GM13977 (cell line): ENCODE measurements around the gene FAM135A.
"Not testable (repeated sequence)": the region's sequence is repeated elsewhere in the genome, so short reads cannot be mapped to it uniquely, and the experiment has no call there.

Source experiments
- DNase-seq: peaks from one replicate; pipeline ENCODE4 v3.0.0; 2012; ENCODE audit warnings: low spot score
- in situ Hi-C: fragments of 300-500 bp; cut with MboI; formaldehyde crosslinking; loops from one replicate; pipeline ENCODE4 v1.12.0; 2022; ENCODE audit warnings: low sequenced_read_pairs, low pct_unique_long_range_greater_than_20kb, mixed read lengths, inconsistent platforms; ENCODE audit not compliant: unreplicated experiment
- TF ChIP-seq, protein P1 (sequence below): IDR thresholded peaks from 2 replicates; pipeline ENCODE4 v1.5.1; 2012; ENCODE audit warnings: mild to moderate bottlenecking, control low read depth; ENCODE audit not compliant: insufficient read depth; ENCODE audit errors: extremely low read depth, missing control alignments

The FAM135A gene

DNA sequence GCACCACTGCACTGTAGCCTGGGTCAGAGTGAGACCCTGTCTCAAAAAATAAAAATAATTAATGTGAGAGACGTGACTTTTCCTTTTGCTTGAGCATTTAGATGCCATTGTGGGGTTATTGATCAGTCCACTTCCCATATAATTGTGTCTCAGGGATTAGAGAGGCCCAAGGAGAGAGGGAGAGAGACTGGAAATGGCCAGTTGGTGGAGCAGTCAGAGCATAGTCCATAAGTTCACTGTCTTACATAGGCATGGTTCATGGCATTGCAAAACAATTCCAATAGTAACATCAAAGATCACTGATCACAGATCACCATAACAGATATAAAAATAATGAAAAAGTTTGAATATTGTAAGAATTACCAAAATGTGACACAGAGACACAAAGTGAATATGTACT, 138.3 kb downstream of the FAM135A start:
- TF ChIP-seq, protein P1, sequence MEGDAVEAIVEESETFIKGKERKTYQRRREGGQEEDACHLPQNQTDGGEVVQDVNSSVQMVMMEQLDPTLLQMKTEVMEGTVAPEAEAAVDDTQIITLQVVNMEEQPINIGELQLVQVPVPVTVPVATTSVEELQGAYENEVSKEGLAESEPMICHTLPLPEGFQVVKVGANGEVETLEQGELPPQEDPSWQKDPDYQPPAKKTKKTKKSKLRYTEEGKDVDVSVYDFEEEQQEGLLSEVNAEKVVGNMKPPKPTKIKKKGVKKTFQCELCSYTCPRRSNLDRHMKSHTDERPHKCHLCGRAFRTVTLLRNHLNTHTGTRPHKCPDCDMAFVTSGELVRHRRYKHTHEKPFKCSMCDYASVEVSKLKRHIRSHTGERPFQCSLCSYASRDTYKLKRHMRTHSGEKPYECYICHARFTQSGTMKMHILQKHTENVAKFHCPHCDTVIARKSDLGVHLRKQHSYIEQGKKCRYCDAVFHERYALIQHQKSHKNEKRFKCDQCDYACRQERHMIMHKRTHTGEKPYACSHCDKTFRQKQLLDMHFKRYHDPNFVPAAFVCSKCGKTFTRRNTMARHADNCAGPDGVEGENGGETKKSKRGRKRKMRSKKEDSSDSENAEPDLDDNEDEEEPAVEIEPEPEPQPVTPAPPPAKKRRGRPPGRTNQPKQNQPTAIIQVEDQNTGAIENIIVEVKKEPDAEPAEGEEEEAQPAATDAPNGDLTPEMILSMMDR: no peak
- in situ Hi-C loops: no loop called here
- DNase-seq: no peak

DNA sequence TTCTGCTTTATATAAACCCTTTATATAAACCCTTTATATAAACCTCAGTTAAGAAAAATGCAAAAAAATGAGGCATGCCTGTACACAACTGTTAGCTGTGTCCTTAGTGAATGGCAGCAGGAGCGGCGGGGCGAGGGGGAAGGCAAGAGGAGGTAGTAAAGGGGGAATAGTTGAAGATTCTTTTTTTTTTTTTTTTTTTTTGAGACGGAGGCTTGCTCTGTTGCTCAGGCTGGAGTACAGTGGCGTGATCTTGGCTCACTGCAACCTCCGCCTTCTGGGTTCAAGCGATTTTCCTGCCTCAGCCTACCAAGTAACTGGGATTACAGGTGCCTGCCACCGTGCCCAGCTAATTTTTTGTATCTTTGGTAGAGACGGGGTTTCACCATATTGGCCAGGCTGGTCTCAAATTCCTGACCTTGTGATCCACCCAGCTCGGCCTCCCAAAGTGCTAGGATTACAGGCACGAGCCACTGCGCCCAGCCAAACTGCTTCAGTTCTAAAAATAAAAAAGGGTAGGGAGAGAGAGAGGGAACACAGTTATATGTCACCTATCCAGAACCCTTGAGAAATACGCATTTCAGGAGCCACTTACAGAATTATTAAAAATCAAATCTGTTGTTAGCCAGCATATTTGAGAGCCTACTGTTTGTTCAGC, 139.1 kb downstream of the FAM135A start:
- in situ Hi-C loops, DNase-seq: not testable (repeated sequence)

DNA sequence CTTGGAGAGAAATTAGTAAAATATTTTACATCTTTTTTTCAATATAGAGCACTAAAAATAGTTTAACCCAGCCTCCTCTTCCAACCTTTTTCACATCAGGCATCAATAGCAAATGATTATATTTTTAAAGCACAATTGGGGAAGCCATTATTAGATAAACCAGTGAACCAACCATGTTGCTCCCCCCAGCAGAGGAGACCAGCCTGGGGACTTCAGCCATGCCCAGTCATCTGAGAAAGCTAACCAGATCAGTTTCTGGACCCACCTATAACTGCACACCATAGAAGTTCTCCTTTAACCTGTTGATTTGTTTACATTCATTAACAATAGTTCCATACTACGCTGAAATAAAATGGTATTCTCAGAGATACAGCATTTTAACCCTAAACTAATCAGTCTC, 139.7 kb downstream of the FAM135A start:
- in situ Hi-C loops: no loop called here
- TF ChIP-seq, protein P1: no peak
- no peak for DNase-seq

DNA sequence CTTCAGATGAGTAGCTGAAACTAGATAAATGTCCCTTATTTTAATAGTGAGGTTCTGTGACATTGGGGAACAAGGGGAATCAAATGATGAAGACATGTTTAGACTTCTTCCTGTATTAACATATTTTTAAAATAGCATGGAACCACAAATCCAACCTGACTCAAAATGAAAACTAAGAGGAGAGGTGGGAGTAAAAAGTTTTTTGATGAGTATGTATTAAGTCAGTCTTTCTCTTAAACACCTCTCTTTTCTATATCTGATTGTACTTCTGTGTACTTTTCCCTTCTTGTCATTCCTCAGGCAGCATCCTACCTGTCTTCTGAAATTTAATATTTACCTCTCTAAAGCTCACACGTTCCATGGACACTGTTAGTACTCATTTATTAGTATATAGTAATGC, 144.7 kb downstream of the FAM135A start:
- DNase-seq: peak; percentile 9
- in situ Hi-C loops: no loop called here
- TF ChIP-seq, protein P1: no peak

DNA sequence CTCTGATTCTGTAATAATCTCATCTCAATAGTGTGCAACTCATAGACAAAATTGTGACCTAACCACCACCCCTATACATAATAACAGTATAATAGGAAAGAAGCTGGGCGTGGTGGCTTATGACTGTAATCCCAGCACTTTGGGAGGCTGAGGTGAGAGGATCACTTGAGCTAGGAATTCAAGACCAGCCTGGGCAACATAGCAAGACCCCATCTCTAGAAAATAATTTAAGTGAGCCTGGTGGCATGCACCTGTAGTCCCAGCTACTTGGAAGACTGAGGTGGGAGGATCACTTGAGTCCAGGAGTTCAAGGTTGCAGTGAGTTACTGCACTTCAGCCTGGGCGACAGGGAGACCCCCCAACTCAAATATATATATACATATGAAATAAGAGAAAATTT, 149.1 kb downstream of the FAM135A start:
- DNase-seq, in situ Hi-C loops: not testable (repeated sequence)

DNA sequence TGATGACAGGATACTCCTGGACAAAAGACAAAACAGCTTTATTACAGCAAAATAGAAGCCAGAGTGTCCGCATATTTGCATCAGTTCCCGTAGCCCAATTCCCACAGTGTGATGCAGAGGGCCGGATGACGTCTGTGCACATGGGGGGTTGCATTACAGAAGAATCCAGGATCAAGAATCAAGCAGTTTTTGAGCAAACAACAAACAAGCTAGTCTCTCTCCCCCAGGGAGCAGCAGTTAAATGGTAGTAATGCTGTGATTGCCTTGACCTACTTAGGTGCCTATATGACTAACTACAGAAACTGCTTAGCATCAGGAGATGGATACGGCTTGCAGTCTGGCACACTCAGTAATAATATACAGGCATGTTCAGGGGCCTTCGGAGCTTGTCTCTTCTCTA, 150.2 kb downstream of the FAM135A start:
- TF ChIP-seq, protein P1: no peak
- no peak for DNase-seq
- in situ Hi-C loops: no loop called here

DNA sequence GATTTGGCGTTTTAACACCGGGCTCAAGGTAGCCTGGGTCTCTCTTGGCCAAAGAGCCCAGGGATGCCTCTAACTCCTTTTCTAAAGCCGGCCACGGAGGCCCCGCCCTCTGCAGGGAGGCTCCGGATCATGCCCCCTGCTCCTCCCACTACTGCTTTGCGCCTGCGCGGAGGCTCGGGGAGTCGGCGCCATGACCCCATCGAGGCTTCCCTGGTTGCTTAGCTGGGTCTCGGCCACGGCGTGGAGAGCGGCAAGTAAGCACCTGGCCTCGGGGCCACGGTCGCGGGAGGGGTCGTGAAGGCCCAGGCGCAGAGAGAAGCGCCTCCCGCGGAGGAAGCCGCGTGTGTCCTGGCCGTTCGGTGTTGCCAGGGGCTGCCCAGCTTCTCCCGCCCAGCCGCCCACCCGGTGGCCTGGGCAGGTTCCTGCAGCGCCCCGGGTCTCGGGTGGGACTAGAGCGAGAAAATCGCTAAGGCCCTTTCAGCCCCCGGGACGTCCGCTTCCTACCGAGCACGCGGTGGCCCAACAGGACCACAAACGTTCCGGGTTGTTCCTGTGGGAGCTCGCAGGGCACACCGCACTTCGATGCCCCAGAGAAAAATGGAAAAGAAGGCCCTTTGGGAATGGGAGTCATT, 153.6 kb downstream of the FAM135A start, which contains the start of gene SDHAF4:
Gene SDHAF4, plus strand, starts transcription at position 180 of the 632 bp plus-strand sequence. Its CDS starts 11 bp downstream, at position 191.
- TF ChIP-seq, protein P1: no peak

DNA sequence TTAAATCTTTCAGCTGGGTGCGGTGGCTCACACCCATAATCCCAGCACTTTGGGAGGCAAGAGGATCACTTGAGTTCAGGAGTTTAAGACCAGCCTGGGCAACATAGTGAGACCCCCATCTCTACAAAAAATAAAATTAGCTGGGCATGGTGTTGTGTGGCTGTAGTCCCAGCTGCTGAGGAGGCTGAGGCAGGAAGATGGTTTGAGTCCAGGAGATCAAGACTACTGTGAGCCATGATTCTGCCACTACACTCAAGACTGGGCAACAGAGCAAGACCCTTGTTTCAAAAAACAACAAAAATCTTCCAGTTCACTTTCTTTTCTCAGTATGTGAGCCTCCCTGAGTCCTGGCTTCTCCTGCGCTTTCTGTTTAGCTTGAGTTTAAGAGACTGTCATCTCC, 161.3 kb downstream of the FAM135A start:
- no peak for DNase-seq
- in situ Hi-C loops: no loop called here
- TF ChIP-seq, protein P1: no peak

More for the DNA sequence above, 153.6 kb downstream of the FAM135A start, which contains the start of gene SDHAF4:
- DNase-seq: peak; percentile 95
- in situ Hi-C loops: no loop called here
